Tibial artery (tissue), 4 donors: ENCODE measurements around the gene NTRK2.

Source experiments
- DNase-seq, 2 donors: peaks; one replicate each; pipeline ENCODE4 v3.0.0-alpha.2; 2019
- H3K27ac ChIP-seq, 2 donors: fragments of 200-600 bp; sonication (generic) in 1 of 2; 1 replicate in 1 of 2; 2 replicates in 1 of 2; pipeline ENCODE4 v1.5.1; 2018 to 2019; ENCODE audit warnings: mild to moderate bottlenecking in 1 of 2
- H3K27me3 ChIP-seq, 2 donors: fragments of 200-600 bp; sonication (generic) in 1 of 2; one replicate each; pipeline versions ENCODE4 v1.5.1 to v1.6.0; 2016 to 2019
- H3K36me3 ChIP-seq, 3 donors: fragments of 200-600 bp; sonication (generic) in 2 of 3; one replicate each; pipeline ENCODE4 v1.5.1; 2016 to 2019; ENCODE audit warnings: mild to moderate bottlenecking in 2 of 3
- H3K4me1 ChIP-seq, 4 donors: fragments of 200-600 bp; sonication (generic) in 2 of 4; 1 replicate in 3 of 4; 2 replicates in 1 of 4; pipeline ENCODE4 v1.5.1; 2016 to 2019
- H3K4me3 ChIP-seq, 2 donors: fragments of 200-600 bp; sonication (generic) in 1 of 2; 1 replicate in 1 of 2; 2 replicates in 1 of 2; pipeline ENCODE4 v1.5.1; 2018 to 2019; ENCODE audit warnings: mild to moderate bottlenecking in 2 of 2
- H3K9me3 ChIP-seq, 3 donors: fragments of 200-600 bp; sonication (generic) in 1 of 3; one replicate each; pipeline ENCODE4 v1.5.1; 2016 to 2019
- CTCF ChIP-seq, 2 experiments: fragments of 200-600 bp in 1 of 2; fragments of 450-650 bp in 1 of 2; IDR thresholded peaks; one replicate each; pipeline ENCODE4 v1.5.1; 2017 to 2019; ENCODE audit warnings: antibody characterized with exemption in 2 of 2, mild to moderate bottlenecking in 1 of 2, moderate library complexity in 1 of 2
- intact Hi-C: fragments of 100-400 bp; cut with DNase I; formaldehyde crosslinking; loops from one replicate; pipeline ENCODE4 v1.15.0; 2023; ENCODE audit warnings: low total_unique reads

NTRK2 gene

GRCh38 chr9:84929068-84929467, 259.5 kb downstream of the NTRK2 start:
- Histone ChIP-seq H3K36me3 (no peaks in the 10 kb centered on the region), H3K27me3 (no peaks in the 10 kb centered on the region), H3K27ac (no peak overlapping the region), H3K4me1 (peaks cover 0 to 2% (median 0%) of the 10 kb centered on the region in 4 donors), H3K4me3 (no peak overlapping the region), H3K9me3 (no peaks in the 10 kb centered on the region)
- intact Hi-C loops: no loop called here
- no peak for TF ChIP-seq CTCF (IDR thresholded peaks at IDR 0.05)
- no peak for DNase-seq

- Histone ChIP-seq H3K36me3 (no peaks in the 10 kb centered on the region), H3K4me1 (peaks cover 0 to 29% (median 0%) of the 10 kb centered on the region in 4 donors), H3K4me3 (no peak overlapping the region), H3K9me3 (no peaks in the 10 kb centered on the region), H3K27me3 (no peaks in the 10 kb centered on the region), H3K27ac (no peak overlapping the region)
- TF ChIP-seq CTCF (IDR thresholded peaks at IDR 0.05): peak; percentile 20 to 29
- no peak for DNase-seq
- intact Hi-C loops: no loop called here
These were observed 263.5 kb downstream of the NTRK2 start for GRCh38 chr9:84932915-84933527.

GRCh38 chr9:84935528-84936117, 266.1 kb downstream of the NTRK2 start:
- no peaks in the 10 kb centered on the region for H3K9me3 ChIP-seq
- no peak overlapping the region for H3K4me3 ChIP-seq
- no peak for TF ChIP-seq CTCF (IDR thresholded peaks at IDR 0.05)
- peaks cover 0 to 41% (median 0%) of the 10 kb centered on the region in 4 donors for H3K4me1 ChIP-seq
- H3K27ac ChIP-seq: peak overlapping the region in 1 of 2 donors; percentile 15
- H3K27me3 ChIP-seq: no peaks in the 10 kb centered on the region
- DNase-seq: no peak
- no peaks in the 10 kb centered on the region for H3K36me3 ChIP-seq
- intact Hi-C loops: no loop called here

- H3K4me3 ChIP-seq: no peak overlapping the region
- no peaks in the 10 kb centered on the region for H3K9me3 ChIP-seq
- intact Hi-C loops: no loop called here
- peaks cover 0 to 41% (median 0%) of the 10 kb centered on the region in 4 donors for H3K4me1 ChIP-seq
- no peak for TF ChIP-seq CTCF (IDR thresholded peaks at IDR 0.05)
- H3K27ac ChIP-seq: no peak overlapping the region
- no peaks in the 10 kb centered on the region for H3K27me3 ChIP-seq
- no peak for DNase-seq
- no peaks in the 10 kb centered on the region for H3K36me3 ChIP-seq
These were observed 267.7 kb downstream of the NTRK2 start for GRCh38 chr9:84937180-84937579.

- Histone ChIP-seq H3K4me3 (no peak overlapping the region), H3K36me3 (no peaks in the 10 kb centered on the region), H3K9me3 (no peaks in the 10 kb centered on the region), H3K27ac (no peak overlapping the region), H3K4me1 (peaks cover 0 to 41% (median 0%) of the 10 kb centered on the region in 4 donors), H3K27me3 (no peaks in the 10 kb centered on the region)
- no peak for TF ChIP-seq CTCF (IDR thresholded peaks at IDR 0.05)
- DNase-seq: no peak
- intact Hi-C loops: no loop called here
These were observed 268.1 kb downstream of the NTRK2 start for GRCh38 chr9:84937581-84937980.
